Left lung (tissue), 10 donors: ENCODE measurements around the gene MNX1. TPM values are rescaled to one million over a fixed set of nuclear protein-coding genes. Genes with fewer than 3 reads are reported as not detected.

Experiments used
- ATAC-seq: fragments of 200-7000 bp; cut with Tn5 transposase; one replicate; pipeline ENCODE4 v1.9.1; 2020; ENCODE audit warnings: moderate library complexity
- DNase-seq, 4 donors: peaks; one replicate each; pipeline ENCODE4 v3.0.0-alpha.2; 2013 to 2020
- H3K27ac ChIP-seq, 2 donors: fragments of 200-600 bp; sonication (generic) in 1 of 2; one replicate each; pipeline versions ENCODE4 v1.5.0 to v1.8.0; 2020 to 2021
- H3K27me3 ChIP-seq, 2 donors: fragments of 200-600 bp; sonication (generic) in 1 of 2; one replicate each; pipeline versions ENCODE4 v1.5.0 to v1.8.0; 2020 to 2021
- H3K36me3 ChIP-seq, 2 donors: fragments of 200-600 bp; sonication (generic) in 1 of 2; one replicate each; pipeline versions ENCODE4 v1.5.0 to v1.8.0; 2020 to 2021
- H3K4me1 ChIP-seq, 2 donors: fragments of 200-600 bp; one replicate each; pipeline ENCODE4 v1.8.0; 2021
- H3K4me3 ChIP-seq, 2 donors: fragments of 200-600 bp; sonication (generic) in 1 of 2; one replicate each; pipeline versions ENCODE4 v1.5.0 to v1.8.0; 2020 to 2021; ENCODE audit warnings: mild to moderate bottlenecking in 1 of 2
- H3K9me3 ChIP-seq, 2 donors: fragments of 200-600 bp; sonication (generic) in 1 of 2; one replicate each; pipeline versions ENCODE4 v1.5.0 to v1.8.0; 2020 to 2021
- intact Hi-C, 2 donors: fragments of 100-400 bp; cut with DNase I; formaldehyde crosslinking; loops; one replicate each; pipeline versions ENCODE4 v1.11.2 to v1.14.2; 2022
- polyA plus RNA-seq, 6 donors: library from polyadenylated mRNA; unstranded; fragments of 120-200 nt; gene quantifications; one replicate each; pipeline ENCODE4 v1.2.1, GENCODE V29; 2013; ENCODE audit not compliant: insufficient read length in 6 of 6
- total RNA-seq, 2 donors: library from RNA; stranded (reverse); fragmentation: NEBNext Ultra II Directional; extraction: Animal tissue kit (Norgen Biotek cat#: 25700); gene quantifications; one replicate each; pipeline ENCODE4 v1.2.1, GENCODE V29; 2021
- TF ChIP-seq, protein P1 (sequence below), 2 donors: fragments of 200-600 bp; sonication (generic) in 1 of 2; IDR thresholded peaks; one replicate each; pipeline versions ENCODE4 v1.5.0 to v1.8.0; 2021; ENCODE audit warnings: antibody characterized with exemption in 2 of 2
- donor health status: DM: no; HTN: yes; CAD: no.
- donor health status: DM: no; HTN: no; CAD: no.

Gene MNX1
- total and polyA plus RNA-seq, 8 donors = 0.26 to 0.76 (median 0.47) TPM; not detected in 1

DNA sequence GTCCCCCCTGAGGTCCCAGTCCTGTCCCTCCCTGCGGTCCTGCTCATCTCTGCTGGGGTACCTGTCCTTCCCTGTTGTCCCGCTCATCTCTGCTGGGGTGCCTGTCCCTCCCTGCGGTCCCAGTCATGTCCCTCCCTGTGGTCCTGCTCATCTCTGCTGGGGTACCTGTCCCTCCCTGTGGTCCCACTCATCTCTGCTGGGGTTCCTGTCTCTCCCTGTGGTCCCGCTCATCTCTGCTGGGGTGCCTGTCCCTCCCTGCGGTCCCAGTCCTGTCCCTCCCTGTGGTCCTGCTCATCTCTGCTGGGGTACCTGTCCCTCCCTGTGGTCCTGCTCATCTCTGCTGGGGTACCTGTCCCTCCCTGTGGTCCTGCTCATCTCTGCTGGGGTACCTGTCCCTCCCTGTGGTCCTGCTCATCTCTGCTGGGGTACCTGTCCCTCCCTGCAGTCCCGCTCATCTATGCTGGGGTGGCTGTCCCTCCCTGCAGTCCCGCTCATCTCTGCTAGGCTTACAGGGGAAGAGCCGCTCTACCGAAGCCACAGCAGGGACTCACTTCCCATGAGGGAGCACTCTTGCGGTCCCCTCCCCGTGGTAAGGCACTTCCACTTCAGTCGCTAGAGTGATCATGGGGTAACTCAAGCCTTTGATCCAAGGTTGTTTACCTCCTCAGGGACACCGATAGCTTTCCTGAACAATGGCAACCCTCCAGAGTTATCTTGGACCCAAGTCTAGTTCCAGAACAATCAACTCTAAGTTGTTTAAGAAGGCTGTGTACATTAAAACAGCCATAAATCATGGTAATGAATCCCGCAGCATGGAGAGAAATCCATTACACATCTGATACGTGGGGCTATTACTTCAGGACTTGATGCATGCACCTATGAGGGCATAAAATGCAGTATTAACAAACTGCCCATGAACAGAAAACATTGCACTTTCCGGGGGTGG lies 46.8 kb upstream of the MNX1 start:
- Histone ChIP-seq H3K4me3 (no peak overlapping the region), H3K27me3 (peaks cover 0 to 37% of the 10 kb centered on the region in 2 donors), H3K27ac (no peak overlapping the region), H3K9me3 (peaks cover 0 to 9% of the 10 kb centered on the region in 2 donors), H3K36me3 (no peaks in the 10 kb centered on the region), H3K4me1 (no peaks in the 10 kb centered on the region)
- DNase-seq = no peak
- TF ChIP-seq, protein P1, sequence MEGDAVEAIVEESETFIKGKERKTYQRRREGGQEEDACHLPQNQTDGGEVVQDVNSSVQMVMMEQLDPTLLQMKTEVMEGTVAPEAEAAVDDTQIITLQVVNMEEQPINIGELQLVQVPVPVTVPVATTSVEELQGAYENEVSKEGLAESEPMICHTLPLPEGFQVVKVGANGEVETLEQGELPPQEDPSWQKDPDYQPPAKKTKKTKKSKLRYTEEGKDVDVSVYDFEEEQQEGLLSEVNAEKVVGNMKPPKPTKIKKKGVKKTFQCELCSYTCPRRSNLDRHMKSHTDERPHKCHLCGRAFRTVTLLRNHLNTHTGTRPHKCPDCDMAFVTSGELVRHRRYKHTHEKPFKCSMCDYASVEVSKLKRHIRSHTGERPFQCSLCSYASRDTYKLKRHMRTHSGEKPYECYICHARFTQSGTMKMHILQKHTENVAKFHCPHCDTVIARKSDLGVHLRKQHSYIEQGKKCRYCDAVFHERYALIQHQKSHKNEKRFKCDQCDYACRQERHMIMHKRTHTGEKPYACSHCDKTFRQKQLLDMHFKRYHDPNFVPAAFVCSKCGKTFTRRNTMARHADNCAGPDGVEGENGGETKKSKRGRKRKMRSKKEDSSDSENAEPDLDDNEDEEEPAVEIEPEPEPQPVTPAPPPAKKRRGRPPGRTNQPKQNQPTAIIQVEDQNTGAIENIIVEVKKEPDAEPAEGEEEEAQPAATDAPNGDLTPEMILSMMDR (IDR thresholded peaks at IDR 0.05) = no peak
- no peak for ATAC-seq
- intact Hi-C loops = no loop called here

DNA sequence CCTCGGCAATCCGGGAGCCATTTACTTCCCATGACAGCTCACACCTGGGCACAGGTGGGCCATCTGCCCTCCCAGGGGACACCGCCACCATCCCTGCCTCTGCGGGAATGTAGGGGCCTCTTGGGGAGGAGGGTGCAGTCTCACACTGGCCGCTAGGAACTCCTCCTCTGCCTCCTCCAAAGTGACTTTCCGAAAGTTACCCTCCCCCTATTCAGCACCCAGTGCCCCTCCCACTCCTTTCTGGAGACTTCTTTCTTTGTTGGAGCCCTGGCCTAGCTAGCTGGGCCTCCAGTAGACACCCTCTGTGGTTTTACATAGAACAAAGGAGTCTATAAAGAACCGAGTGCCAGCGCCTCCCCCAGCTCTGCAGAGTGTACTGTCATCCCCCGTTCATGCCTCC lies 45.8 kb upstream of the MNX1 start:
- Histone ChIP-seq H3K4me3 (no peak overlapping the region), H3K27me3 (peaks cover 0 to 45% of the 10 kb centered on the region in 2 donors), H3K36me3 (no peaks in the 10 kb centered on the region), H3K4me1 (no peaks in the 10 kb centered on the region), H3K27ac (no peak overlapping the region), H3K9me3 (peaks cover 0 to 3% of the 10 kb centered on the region in 2 donors)
- no peak for ATAC-seq
- no peak for DNase-seq
- TF ChIP-seq, protein P1 (IDR thresholded peaks at IDR 0.05) = no peak
- intact Hi-C loops = no loop called here

DNA sequence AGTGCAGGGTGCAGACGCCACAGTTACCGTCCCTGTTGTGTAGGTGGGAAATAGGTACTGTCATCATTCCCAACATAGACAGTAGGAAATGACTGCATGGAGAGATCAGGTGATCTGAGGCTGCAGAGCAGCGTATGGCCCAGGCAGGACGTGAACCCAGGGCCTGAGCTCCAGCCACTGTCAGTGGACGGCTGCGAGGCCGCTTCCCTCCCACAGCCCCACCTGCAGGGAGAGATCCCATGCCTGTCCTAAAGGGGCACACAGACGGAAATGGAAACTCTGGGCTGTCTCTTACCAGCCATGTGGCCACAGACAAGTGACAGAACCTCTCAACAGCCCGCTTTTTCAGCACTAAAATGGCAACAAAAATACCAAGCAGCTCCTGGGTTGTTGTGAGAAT lies 44.5 kb upstream of the MNX1 start:
- Histone ChIP-seq H3K4me3 (no peak overlapping the region), H3K36me3 (no peaks in the 10 kb centered on the region), H3K27ac (no peak overlapping the region), H3K4me1 (no peaks in the 10 kb centered on the region), H3K9me3 (peaks cover 0 to 3% of the 10 kb centered on the region in 2 donors), H3K27me3 (peaks cover 0 to 54% of the 10 kb centered on the region in 2 donors)
- TF ChIP-seq, protein P1 (IDR thresholded peaks at IDR 0.05) = no peak
- ATAC-seq = no peak
- intact Hi-C loops = no loop called here
- DNase-seq = no peak

DNA sequence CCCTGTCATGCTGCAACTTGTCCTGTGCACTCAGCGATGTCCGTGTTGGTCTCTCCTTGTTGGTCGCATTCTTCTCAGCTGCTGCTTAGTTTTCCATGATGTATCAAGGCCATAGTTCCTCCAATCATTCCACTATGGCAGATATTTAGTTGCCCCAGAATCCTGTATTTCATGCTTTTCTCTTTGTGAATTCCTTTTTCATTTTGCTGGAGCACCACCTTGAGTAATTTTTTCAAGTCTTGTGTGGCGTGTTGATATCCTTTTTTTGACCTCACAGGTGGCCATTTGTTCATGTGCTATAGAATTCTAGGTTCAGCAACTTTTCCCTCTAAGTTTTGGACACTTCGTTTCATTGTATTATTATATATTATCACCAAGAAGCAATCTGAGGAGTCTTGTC lies 42.7 kb upstream of the MNX1 start:
- Histone ChIP-seq H3K27ac (no peak overlapping the region), H3K4me1 (no peaks in the 10 kb centered on the region), H3K27me3 (peaks cover 0 to 49% of the 10 kb centered on the region in 2 donors), H3K36me3 (no peaks in the 10 kb centered on the region), H3K9me3 (peaks cover 0 to 3% of the 10 kb centered on the region in 2 donors), H3K4me3 (no peak overlapping the region)
- intact Hi-C loops = no loop called here
- ATAC-seq (no peak), DNase-seq (no peak)
- TF ChIP-seq, protein P1 (IDR thresholded peaks at IDR 0.05) = no peak

DNA sequence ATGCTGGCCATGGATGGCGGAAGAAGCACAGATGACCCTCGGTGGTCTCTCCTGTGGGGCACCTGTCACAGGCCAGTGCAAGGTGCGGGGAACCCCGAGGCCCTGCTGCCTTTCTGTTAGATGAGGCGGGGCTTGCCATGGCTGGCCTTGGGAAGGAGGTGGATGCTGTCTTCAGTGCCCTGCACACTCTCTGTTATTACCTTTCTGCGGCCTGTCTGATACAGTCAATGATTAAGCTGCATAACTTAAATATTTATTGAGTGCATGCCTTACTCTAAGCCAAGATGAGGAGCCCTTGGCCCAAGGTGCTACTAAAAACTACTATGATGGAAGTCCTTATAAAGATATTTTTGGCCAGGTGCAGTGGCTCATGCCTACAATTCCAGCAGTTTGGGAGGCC lies 36.7 kb upstream of the MNX1 start:
- no peak overlapping the region for H3K4me3 ChIP-seq
- no peak for ATAC-seq
- H3K36me3 ChIP-seq = no peaks in the 10 kb centered on the region
- intact Hi-C loops = no loop called here
- H3K27me3 ChIP-seq = peaks cover 0 to 52% of the 10 kb centered on the region in 2 donors
- peaks cover 0 to 2% of the 10 kb centered on the region in 2 donors for H3K9me3 ChIP-seq
- no peak overlapping the region for H3K27ac ChIP-seq
- TF ChIP-seq, protein P1 (IDR thresholded peaks at IDR 0.05) = no peak
- DNase-seq = no peak
- H3K4me1 ChIP-seq = no peaks in the 10 kb centered on the region
